SH-SY5Y (cell line): Measurements from ENCODE around the gene NTHL1.

Experiments
- GATA2 ChIP-seq: IDR thresholded peaks from 2 replicates; pipeline ENCODE4 v1.6.1; 2011; ENCODE audit warnings: mild to moderate bottlenecking, low read depth, low read length
- GATA3 ChIP-seq: IDR thresholded peaks from 2 replicates; pipeline ENCODE4 v1.6.1; 2011; ENCODE audit warnings: low read depth, mild to moderate bottlenecking, low read length, moderate library complexity

DNA sequence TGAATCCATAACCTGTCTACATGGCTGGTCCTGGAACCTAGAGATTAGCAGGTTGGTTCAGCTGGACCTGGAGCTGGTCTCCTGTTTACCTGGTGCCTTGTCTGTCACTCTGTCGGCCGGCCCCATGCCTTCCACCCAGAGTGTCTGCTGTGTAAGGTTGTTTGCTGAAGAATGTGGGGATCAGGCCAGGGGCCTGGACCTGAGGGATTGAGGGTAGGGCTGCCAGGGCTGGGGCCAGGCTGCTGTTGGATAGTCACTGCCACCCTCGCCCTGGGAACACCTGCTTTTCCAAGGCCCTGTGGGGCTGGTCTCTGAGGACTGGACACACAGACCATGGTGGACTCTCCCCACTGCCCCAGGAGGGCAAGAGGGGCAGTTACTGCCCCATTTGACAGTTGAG lies 19.5 kb downstream of the NTHL1 start:
- TF ChIP-seq GATA3: no peak
- no peak for TF ChIP-seq GATA2
